Measurements from ENCODE around the gene KLHL6.

DNA sequence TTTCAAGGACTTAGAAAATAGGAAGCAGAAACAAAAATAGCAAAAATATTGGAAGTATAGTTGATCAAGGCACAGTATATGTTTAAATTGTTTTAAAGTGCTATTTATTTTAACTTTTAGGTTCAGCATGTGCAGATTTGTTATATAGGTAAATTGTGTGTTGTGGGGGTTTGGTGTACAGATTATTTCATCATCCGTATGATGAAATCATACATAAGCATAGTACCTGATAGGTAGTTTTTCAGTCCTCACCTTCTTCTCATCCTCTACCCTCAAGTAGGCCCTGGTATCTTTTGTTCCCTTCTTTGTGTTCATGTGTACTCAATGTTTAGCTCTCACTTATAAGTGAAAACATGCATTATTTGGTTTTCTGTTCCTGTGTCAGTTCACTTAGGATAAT, 50.9 kb downstream of the KLHL6 start:
- TF ChIP-seq, protein P1, sequence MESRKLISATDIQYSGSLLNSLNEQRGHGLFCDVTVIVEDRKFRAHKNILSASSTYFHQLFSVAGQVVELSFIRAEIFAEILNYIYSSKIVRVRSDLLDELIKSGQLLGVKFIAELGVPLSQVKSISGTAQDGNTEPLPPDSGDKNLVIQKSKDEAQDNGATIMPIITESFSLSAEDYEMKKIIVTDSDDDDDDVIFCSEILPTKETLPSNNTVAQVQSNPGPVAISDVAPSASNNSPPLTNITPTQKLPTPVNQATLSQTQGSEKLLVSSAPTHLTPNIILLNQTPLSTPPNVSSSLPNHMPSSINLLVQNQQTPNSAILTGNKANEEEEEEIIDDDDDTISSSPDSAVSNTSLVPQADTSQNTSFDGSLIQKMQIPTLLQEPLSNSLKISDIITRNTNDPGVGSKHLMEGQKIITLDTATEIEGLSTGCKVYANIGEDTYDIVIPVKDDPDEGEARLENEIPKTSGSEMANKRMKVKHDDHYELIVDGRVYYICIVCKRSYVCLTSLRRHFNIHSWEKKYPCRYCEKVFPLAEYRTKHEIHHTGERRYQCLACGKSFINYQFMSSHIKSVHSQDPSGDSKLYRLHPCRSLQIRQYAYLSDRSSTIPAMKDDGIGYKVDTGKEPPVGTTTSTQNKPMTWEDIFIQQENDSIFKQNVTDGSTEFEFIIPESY (IDR thresholded peaks at IDR 0.05; ENCODE audit: borderline replicate concordance, low read depth), result no peak
- no peak for TF ChIP-seq RFX5 (IDR thresholded peaks at IDR 0.05; ENCODE audit: low read length)
- TF ChIP-seq, protein P2, sequence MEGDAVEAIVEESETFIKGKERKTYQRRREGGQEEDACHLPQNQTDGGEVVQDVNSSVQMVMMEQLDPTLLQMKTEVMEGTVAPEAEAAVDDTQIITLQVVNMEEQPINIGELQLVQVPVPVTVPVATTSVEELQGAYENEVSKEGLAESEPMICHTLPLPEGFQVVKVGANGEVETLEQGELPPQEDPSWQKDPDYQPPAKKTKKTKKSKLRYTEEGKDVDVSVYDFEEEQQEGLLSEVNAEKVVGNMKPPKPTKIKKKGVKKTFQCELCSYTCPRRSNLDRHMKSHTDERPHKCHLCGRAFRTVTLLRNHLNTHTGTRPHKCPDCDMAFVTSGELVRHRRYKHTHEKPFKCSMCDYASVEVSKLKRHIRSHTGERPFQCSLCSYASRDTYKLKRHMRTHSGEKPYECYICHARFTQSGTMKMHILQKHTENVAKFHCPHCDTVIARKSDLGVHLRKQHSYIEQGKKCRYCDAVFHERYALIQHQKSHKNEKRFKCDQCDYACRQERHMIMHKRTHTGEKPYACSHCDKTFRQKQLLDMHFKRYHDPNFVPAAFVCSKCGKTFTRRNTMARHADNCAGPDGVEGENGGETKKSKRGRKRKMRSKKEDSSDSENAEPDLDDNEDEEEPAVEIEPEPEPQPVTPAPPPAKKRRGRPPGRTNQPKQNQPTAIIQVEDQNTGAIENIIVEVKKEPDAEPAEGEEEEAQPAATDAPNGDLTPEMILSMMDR (IDR thresholded peaks at IDR 0.05), result no peak
- TF ChIP-seq GATA2 (CRISPR knock-in tag; IDR thresholded peaks at IDR 0.05), result no peak
- TF ChIP-seq RCOR1 (IDR thresholded peaks at IDR 0.05; ENCODE audit: low read length), result no peak
- TF ChIP-seq TEAD4 (IDR thresholded peaks at IDR 0.05; ENCODE audit: borderline replicate concordance, insufficient read depth), result no peak
- TF ChIP-seq EP300 (IDR thresholded peaks at IDR 0.05; ENCODE audit: borderline replicate concordance in 1 of 2, low read depth in 1 of 2, low read length in 1 of 2), result no peak
- TF ChIP-seq, protein P3, sequence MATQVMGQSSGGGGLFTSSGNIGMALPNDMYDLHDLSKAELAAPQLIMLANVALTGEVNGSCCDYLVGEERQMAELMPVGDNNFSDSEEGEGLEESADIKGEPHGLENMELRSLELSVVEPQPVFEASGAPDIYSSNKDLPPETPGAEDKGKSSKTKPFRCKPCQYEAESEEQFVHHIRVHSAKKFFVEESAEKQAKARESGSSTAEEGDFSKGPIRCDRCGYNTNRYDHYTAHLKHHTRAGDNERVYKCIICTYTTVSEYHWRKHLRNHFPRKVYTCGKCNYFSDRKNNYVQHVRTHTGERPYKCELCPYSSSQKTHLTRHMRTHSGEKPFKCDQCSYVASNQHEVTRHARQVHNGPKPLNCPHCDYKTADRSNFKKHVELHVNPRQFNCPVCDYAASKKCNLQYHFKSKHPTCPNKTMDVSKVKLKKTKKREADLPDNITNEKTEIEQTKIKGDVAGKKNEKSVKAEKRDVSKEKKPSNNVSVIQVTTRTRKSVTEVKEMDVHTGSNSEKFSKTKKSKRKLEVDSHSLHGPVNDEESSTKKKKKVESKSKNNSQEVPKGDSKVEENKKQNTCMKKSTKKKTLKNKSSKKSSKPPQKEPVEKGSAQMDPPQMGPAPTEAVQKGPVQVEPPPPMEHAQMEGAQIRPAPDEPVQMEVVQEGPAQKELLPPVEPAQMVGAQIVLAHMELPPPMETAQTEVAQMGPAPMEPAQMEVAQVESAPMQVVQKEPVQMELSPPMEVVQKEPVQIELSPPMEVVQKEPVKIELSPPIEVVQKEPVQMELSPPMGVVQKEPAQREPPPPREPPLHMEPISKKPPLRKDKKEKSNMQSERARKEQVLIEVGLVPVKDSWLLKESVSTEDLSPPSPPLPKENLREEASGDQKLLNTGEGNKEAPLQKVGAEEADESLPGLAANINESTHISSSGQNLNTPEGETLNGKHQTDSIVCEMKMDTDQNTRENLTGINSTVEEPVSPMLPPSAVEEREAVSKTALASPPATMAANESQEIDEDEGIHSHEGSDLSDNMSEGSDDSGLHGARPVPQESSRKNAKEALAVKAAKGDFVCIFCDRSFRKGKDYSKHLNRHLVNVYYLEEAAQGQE (IDR thresholded peaks at IDR 0.05; ENCODE audit: low read depth, low read length), result no peak
- no peak for TF ChIP-seq RXRA (IDR thresholded peaks at IDR 0.05; ENCODE audit: borderline replicate concordance, low read depth)
- no peak for TF ChIP-seq RAD21 (IDR thresholded peaks at IDR 0.05; ENCODE audit: low read length)
- TF ChIP-seq, protein P4, sequence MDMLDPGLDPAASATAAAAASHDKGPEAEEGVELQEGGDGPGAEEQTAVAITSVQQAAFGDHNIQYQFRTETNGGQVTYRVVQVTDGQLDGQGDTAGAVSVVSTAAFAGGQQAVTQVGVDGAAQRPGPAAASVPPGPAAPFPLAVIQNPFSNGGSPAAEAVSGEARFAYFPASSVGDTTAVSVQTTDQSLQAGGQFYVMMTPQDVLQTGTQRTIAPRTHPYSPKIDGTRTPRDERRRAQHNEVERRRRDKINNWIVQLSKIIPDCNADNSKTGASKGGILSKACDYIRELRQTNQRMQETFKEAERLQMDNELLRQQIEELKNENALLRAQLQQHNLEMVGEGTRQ (IDR thresholded peaks at IDR 0.05; ENCODE audit: borderline replicate concordance, low read depth, low read length), result no peak

All from SK-N-SH (cell line).